Mammary epithelial cell (primary cell): ENCODE data around the gene OR7G1.

ENCODE experiments used
- CTCF ChIP-seq, 2 donors: IDR thresholded peaks in 1 of 2; conservative IDR thresholded peaks in 1 of 2; 2 replicates each; pipeline ENCODE4 v1.5.1; 2011 to 2012; ENCODE audit warnings: inconsistent platforms in 2 of 2, low read length in 2 of 2, mild to moderate bottlenecking in 2 of 2, control low read depth in 1 of 2, low read depth in 1 of 2; ENCODE audit not compliant: insufficient read depth in 1 of 2; ENCODE audit errors: extremely low read depth in 1 of 2
- EZH2 ChIP-seq: IDR thresholded peaks from 2 replicates; pipeline ENCODE4 v1.6.1; 2012; ENCODE audit warnings: low read length, inconsistent platforms, borderline replicate concordance

GRCh38 chr19:9107375-9107774 lies 8.2 kb downstream of the OR7G1 start, which contains the start of gene OR7G2:
- TF ChIP-seq CTCF (conservative IDR thresholded peaks at IDR 0.05 in 1 of 2, IDR thresholded peaks at IDR 0.05 in 1 of 2; ENCODE audit: extremely low read depth in 1 of 2, insufficient read depth in 1 of 2, low read depth in 1 of 2, low read length in 2 of 2) (no peak), EZH2 (no peak)
